ENCODE results near the gene SLC25A45.

DNA sequence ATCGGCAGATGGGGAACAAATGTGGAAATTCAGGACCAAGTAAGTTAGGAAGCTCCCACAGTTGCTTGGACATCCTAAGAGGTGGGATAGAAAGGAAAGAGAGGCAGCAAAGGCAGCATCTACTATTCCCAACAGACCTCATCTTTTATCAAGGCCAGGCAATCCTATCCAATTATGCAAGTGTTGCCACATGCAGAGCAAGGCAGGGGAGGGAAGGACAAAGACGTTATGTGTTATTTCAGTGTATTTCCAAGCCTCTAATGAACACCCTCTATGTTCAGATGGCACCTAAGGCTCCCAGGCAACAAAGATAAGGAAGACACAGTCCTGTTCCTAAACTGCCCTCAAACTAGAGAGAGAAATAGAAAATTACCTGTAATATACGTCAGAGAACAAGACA is 18.7 kb downstream of the SLC25A45 start:
- TF ChIP-seq CTCF (IDR thresholded peaks at IDR 0.05) (no peak), POLR2A (IDR thresholded peaks at IDR 0.05) (no peak)

All from uterus (tissue), 2 donors.